GM21717 (cell line): ENCODE measurements around the gene CNR2.
"Not testable (repeated sequence)": the region's sequence is repeated elsewhere in the genome, so short reads cannot be mapped to it uniquely, and the experiment has no call there.

Experiments
- ATAC-seq: cut with Tn5 transposase; IDR thresholded peaks from one replicate; pipeline ENCODE4 v1.9.1; 2021; ENCODE audit warnings: mild to moderate bottlenecking, moderate library complexity; ENCODE audit not compliant: unreplicated experiment

CNR2 gene

DNA sequence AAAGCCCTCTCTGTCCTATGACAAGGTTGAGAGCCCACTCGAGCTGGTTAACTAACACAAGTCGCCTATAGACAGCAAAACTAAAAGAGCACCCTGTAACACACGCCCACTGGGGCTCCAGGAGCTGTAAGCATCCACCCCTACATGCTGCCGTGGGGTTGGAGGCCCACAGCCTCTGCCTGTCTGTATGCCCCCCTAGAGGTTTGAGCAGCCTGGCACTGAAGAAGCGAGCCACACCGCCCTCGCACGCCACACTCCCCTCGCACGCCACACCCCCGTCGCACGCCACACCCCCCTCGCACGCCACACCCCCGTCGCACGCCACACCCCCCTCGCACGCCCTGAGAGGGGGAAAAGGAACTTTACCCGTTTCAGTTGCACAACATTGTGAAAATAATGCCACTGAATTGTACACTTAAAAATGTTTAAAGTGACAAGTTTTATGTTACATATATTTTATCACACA is 74.7 kb downstream of the CNR2 start:
- no peak for ATAC-seq

DNA sequence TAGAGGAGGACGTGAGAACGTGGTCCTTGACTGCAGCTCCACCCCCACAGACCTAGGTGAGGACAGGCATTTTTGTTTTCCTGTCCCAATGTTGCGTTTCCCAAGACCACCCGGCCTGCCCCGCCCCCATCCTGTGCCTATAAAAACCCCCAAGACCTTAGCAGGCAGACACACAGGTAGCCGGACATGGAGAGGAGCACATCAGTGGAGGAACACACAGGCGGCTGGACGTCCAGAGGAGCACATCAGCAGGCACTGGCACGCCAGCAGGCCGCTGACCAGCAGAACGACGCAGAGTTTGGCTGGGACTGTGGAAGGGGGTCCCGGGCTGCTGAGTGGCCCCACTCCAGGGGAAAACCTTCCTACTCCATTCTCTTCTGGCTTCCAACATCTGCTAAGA is 75.3 kb downstream of the CNR2 start:
- ATAC-seq: no peak

DNA sequence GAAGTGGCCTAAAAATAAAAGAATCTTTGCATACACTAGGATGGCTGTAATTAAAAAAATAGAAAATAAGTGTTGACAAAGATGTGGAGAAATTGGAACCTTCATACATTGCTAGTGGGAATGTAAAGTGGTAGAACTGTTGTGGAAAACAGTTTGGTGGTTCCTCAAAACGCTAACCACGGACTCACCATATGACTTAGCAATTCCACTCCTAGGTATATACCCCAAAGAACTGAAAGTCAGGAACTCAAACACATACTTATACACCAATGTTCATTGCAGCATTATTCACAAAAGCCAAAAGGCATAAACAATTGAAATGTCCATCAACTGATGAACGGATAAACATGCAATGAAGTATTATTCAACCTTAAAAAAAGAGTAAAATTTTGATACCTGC is 77.1 kb downstream of the CNR2 start:
- no peak for ATAC-seq

DNA sequence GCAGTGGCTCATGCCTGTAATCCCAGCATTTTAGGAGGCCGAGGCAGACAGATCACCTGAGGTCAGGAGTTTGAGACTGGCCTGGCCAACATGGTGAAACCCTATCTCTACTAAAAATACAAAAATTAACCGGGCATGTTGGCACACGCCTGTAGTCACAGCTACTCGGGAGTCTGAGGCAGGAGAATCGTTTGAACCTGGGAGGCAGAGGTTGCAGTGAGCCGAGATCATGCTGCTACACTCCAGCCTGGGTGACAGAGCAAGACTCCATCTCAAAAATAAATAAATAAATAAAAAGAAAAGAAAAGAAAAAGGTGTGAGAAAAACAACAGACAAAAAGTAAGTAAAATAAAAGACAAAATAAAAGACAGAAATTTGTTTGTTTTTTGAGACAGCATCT is 79.0 kb downstream of the CNR2 start:
- ATAC-seq: not testable (repeated sequence)

DNA sequence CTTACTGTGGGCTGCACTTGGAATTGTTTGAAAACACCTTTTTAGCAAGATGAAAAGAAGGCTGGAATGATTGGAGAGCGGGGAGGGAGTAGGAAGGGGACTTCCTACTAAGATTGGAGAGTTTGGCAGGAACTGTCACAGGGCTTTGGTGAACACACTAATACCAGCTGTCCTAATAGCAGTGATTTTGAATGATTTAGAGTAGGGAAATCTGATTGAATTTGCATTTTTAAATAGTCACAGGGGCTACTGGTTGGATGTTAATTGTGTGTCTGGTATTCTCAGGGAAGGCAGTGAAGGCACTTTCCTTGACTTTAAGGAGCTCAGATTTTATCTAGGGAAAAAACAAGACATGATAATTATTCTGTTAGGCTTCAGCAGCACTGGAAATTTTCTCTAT is 85.4 kb downstream of the CNR2 start:
- ATAC-seq: no peak

DNA sequence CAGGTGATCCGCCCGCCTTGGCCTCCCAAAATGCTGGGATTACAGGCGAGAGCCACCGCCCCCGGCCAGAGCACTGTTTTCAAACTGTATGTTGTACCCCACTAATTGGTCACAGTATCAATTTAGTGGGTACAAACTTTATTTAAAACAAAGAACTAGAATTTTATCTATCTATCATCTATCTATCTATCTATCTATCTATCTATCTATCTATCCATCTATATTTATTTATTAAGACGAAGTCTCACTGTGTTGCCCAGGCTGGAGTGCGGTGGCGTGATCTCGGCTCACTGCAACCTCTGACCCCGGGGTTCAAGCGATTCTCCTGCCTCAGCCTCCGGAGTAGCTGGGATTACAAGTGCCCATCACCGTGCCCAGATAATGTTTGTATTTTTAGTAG is 86.6 kb downstream of the CNR2 start:
- ATAC-seq: not testable (repeated sequence)

DNA sequence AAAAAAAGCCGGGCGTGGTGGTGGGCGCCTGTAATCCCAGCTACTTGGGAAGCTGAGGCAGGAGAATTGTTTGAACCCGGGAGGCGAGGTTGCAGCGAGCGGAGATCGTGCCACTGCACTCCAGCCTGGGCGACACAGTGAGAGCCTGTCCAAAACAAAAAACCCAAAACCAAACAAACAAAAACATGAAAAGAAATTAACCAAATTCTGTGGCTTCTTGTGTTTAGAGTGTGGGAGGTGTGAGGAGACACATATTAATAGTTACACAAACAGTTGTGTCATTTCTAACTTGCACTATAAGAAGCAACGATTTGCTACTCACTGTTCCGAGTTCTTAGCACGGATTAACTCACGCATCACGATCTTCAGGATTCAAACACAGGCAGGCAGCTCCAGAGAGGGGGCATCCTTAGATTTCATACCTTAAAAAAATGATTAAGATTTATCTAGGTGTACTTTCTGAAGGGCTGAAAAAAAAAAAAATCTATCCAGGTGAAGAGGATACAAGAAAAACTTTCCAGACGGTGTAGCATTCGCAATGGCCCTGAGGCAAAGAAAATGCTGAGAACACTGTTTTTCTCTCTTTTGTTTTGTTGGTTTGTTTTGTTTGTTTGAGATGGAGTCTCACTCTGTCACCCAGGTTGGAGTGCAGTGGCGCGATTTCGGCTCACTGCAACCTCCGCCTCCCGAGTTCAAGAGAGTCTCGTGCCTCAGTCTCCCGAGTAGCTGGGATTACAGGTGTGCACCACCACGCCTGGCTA is 87.2 kb downstream of the CNR2 start:
- peak; percentile 54 for ATAC-seq

DNA sequence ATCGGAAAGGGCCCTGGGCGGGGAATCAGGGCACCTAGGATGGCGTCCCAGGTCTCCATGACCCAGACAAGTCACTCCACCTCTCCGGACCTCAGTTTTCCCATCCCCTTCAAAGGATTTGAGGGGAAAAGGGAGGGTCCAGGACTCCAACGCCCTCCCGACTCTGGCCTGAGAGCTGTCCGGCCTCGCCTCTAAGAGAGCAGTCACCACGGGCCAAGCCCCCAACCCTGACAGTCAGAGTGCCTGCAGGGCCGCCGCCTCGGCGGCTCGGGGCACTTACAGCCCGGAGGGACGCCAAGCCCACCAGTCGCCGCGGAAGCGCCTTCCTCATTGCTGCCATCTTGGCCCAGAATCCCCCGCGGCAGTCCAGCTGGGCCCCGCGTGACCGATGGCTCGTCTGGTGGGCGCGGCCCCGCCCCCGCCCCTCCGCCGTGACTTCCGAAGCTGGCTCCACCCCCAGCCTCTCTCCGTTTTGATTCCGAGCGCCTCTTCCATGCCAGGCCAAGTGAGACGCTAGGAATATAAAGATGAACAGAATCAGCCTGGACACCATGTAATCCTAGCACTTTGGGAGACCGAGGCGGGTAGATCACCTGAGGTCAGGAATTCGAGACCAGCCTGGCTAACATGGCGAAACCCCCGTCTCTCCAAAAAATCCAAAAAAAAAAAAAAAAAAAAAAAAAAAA is 87.9 kb downstream of the CNR2 start, which contains the start of gene HMGCL:
Gene HMGCL, minus strand, starts transcription at position 354 of the 686 bp plus-strand sequence. Its CDS starts 14 bp downstream, at position 340.
- peak; percentile 77 for ATAC-seq

DNA sequence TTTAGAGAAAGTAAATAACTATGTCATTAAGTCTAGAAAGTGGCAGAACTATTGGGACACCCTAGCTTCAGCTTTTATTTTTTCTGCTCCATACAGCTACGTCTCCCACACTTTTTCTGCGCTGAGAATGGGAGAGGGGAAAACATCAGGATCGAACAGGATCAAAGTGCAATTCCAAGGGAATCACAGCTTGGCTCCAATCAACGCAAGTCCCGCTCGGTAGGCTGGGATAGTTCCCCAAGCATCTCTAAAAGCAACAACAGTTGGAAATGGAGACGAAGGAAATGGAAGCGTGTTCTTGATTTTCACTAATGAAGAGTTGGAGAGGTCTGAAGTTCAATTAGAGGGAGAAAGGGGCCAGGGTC is 88.5 kb downstream of the CNR2 start:
- no peak for ATAC-seq

DNA sequence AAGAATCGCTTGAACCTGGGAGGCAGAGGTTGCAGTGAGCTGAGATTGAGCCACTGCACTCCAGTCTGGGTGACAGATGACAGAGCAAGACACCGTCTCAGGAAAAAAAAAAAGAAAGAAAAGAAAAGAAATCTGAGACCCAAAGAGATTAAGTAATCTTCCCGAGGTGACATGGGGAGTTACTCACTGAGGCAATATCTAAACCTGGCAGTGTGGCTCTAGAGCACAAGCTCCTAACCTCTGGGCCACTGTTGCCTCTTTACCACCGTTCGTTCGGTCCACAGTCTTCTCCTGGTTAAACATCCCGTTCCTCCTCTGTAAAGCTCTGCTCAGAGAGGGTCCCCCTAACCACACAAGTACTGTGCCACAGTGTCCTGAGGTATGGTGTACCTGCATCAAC is 89.4 kb downstream of the CNR2 start:
- no peak for ATAC-seq
